CD14-positive monocyte (primary cell): ENCODE results near the gene NOD2. TPM values are rescaled to one million over a fixed set of nuclear protein-coding genes. Genes with fewer than 3 reads are reported as not detected.

ENCODE experiments used
- DNase-seq, 3 donors: peaks; one replicate each; pipeline ENCODE4 v3.0.0-alpha.2; 2011 to 2022
- H2AFZ ChIP-seq: 2 replicates; pipeline ENCODE4 v1.6.0; 2012; ENCODE audit warnings: mild to moderate bottlenecking, low read depth, low read length, inconsistent platforms; ENCODE audit not compliant: insufficient read depth, poor library complexity, severe bottlenecking
- H3K27ac ChIP-seq, 2 donors: 1 replicate in 1 of 2; 2 replicates in 1 of 2; pipeline ENCODE4 v1.5.1; 2012 to 2013; ENCODE audit warnings: low read length in 2 of 2, control low read depth in 1 of 2, inconsistent platforms in 1 of 2, low read depth in 1 of 2, mild to moderate bottlenecking in 1 of 2
- H3K27me3 ChIP-seq, 2 donors: one replicate each; pipeline versions ENCODE4 v1.6.0 to v1.6.1; 2011 to 2013; ENCODE audit warnings: low read length in 2 of 2; ENCODE audit not compliant: control insufficient read depth in 2 of 2, insufficient read depth in 2 of 2
- H3K36me3 ChIP-seq, 2 donors: replicated peaks in 1 of 2; 1 replicate in 1 of 2; 2 replicates in 1 of 2; pipeline versions ENCODE4 v1.5.1 to v1.6.1; 2012 to 2013; ENCODE audit warnings: low read length in 2 of 2, control low read depth in 1 of 2, inconsistent platforms in 1 of 2, mild to moderate bottlenecking in 1 of 2; ENCODE audit not compliant: insufficient read depth in 2 of 2, control insufficient read depth in 1 of 2
- H3K4me1 ChIP-seq, 2 donors: 1 replicate in 1 of 2; 2 replicates in 1 of 2; pipeline versions ENCODE4 v1.5.1 to v1.6.1; 2012 to 2013; ENCODE audit warnings: low read length in 2 of 2, control low read depth in 1 of 2, inconsistent platforms in 1 of 2, mild to moderate bottlenecking in 1 of 2, moderate library complexity in 1 of 2; ENCODE audit not compliant: insufficient read depth in 2 of 2, control insufficient read depth in 1 of 2
- H3K4me2 ChIP-seq: replicated peaks from 2 replicates; pipeline ENCODE3; 2012; ENCODE audit warnings: low read length, moderate library complexity, mild to moderate bottlenecking; ENCODE audit not compliant: poor library complexity, severe bottlenecking; ENCODE audit errors: extremely low read depth
- H3K4me3 ChIP-seq, 3 experiments: fragments of 200-600 bp in 1 of 3; sonication (generic) in 1 of 3; replicated peaks in 1 of 3; 1 replicate in 2 of 3; 2 replicates in 1 of 3; pipeline ENCODE4 v1.5.1; 2011 to 2013; ENCODE audit warnings: low read length in 3 of 3, mild to moderate bottlenecking in 3 of 3, control low read depth in 2 of 3, low read depth in 2 of 3, inconsistent platforms in 1 of 3, moderate library complexity in 1 of 3
- H3K79me2 ChIP-seq: 2 replicates; pipeline ENCODE4 v1.6.0; 2012; ENCODE audit warnings: mild to moderate bottlenecking, control low read depth, inconsistent platforms, low read length, moderate library complexity; ENCODE audit not compliant: insufficient read depth
- H3K9ac ChIP-seq: 2 replicates; pipeline ENCODE4 v1.6.0; 2017; ENCODE audit warnings: low read length, mild to moderate bottlenecking; ENCODE audit not compliant: insufficient read depth, poor library complexity, severe bottlenecking
- H3K9me3 ChIP-seq, 2 donors: replicated peaks in 1 of 2; 1 replicate in 1 of 2; 2 replicates in 1 of 2; pipeline versions ENCODE4 v1.5.1 to v1.6.1; 2012 to 2013; ENCODE audit warnings: low read length in 2 of 2, control low read depth in 1 of 2; ENCODE audit not compliant: control insufficient read depth in 1 of 2, insufficient read depth in 1 of 2
- H4K20me1 ChIP-seq: 2 replicates; pipeline ENCODE4 v1.6.0; 2012; ENCODE audit warnings: mild to moderate bottlenecking, low read length, control low read depth, moderate library complexity; ENCODE audit not compliant: insufficient read depth
- H3K27ac Mint-ChIP-seq, 7 donors: one replicate each; pipeline ENCODE4 v1.8.0; 2020; ENCODE audit warnings: mild to moderate bottlenecking in 7 of 7, mixed read lengths in 7 of 7, moderate library complexity in 6 of 7, inconsistent platforms in 2 of 7
- H3K27me3 Mint-ChIP-seq, 3 donors: one replicate each; pipeline ENCODE4 v1.8.0; 2021 to 2022; ENCODE audit warnings: low read depth in 3 of 3, mild to moderate bottlenecking in 3 of 3, mixed read lengths in 3 of 3, moderate library complexity in 3 of 3, inconsistent platforms in 1 of 3
- H3K36me3 Mint-ChIP-seq, 2 donors: one replicate each; pipeline ENCODE4 v1.8.0; 2020; ENCODE audit warnings: mixed read lengths in 2 of 2, inconsistent platforms in 1 of 2, mild to moderate bottlenecking in 1 of 2
- H3K4me1 Mint-ChIP-seq: one replicate; pipeline ENCODE4 v1.8.0; 2020; ENCODE audit warnings: mild to moderate bottlenecking, mixed read lengths
- H3K4me3 Mint-ChIP-seq, 2 donors: one replicate each; pipeline ENCODE4 v1.8.0; 2020; ENCODE audit warnings: mild to moderate bottlenecking in 2 of 2, mixed read lengths in 2 of 2, moderate library complexity in 1 of 2
- H3K9me3 Mint-ChIP-seq, 7 donors: one replicate each; pipeline ENCODE4 v1.8.0; 2020 to 2022; ENCODE audit warnings: mixed read lengths in 7 of 7, mild to moderate bottlenecking in 6 of 7, moderate library complexity in 6 of 7, inconsistent platforms in 2 of 7
- CTCF ChIP-seq: fragments of 200-600 bp; IDR thresholded peaks from one replicate; pipeline ENCODE4 v1.8.0; 2022; ENCODE audit warnings: antibody characterized with exemption, mild to moderate bottlenecking
- WGBS: methylation state at CpG from one replicate; pipeline ENCODE4 v1.1.5; 2013; ENCODE audit warnings: missing lambda C conversion rate; ENCODE audit not compliant: insufficient coverage; 5-methylcytosine and 5-hydroxymethylcytosine counted together
- intact Hi-C, 2 donors: fragments of 100-400 bp; cut with micrococcal nuclease; formaldehyde crosslinking; loops; one replicate each; pipeline versions ENCODE4 v1.15.0 to v1.15.1; 2023
- polyA plus RNA-seq, 3 donors: library from polyadenylated mRNA; depleted of rRNA in 1 of 3; unstranded in 2 of 3; stranded (reverse) in 1 of 3; fragments of 300-500 nt in 2 of 3; fragments of >200 nt in 1 of 3; fragmentation: Illumina TruSeq in 2 of 3; gene quantifications; 1 replicate in 2 of 3; 2 replicates in 1 of 3; pipeline ENCODE4 v1.2.3, GENCODE V29; 2012 to 2021

The NOD2 gene
- polyA plus RNA-seq, 3 donors, result 18.5 to 83.3 (median 29.7) TPM

- Histone ChIP-seq H3K36me3 (peaks cover 78 to 91% of the 10 kb centered on the region in 2 donors), H4K20me1 (peaks cover 87% of the 10 kb centered on the region), H3K27ac (peak overlapping the region; percentile 50 to 92), H3K79me2 (peaks cover 96% of the 10 kb centered on the region), H3K27me3 (no peaks in the 10 kb centered on the region), H3K4me1 (peaks cover 92 to 96% of the 10 kb centered on the region in 2 donors), H3K9ac (peak overlapping the region; percentile 10), H3K9me3 (no peaks in the 10 kb centered on the region), H2AFZ (no peak overlapping the region), H3K4me2 (peak overlapping the region; percentile 51), H3K4me3 (peak overlapping the region in 1 of 3 experiments; percentile 44)
- Mint-ChIP-seq H3K4me1 (peaks cover 94% of the 10 kb centered on the region), H3K36me3 (peaks cover 69 to 94% of the 10 kb centered on the region in 2 donors), H3K4me3 (peak overlapping the region; percentile 6 to 53), H3K27ac (peak overlapping the region; percentile 84 to 92 (median 86)), H3K9me3 (no peaks in the 10 kb centered on the region), H3K27me3 (no peaks in the 10 kb centered on the region)
- intact Hi-C loops, result loop anchor here (5.0 kb wide), 2 partner anchors 36 to 41 kb away; no protein-coding TSS in a partner anchor
- no peak for TF ChIP-seq CTCF
- WGBS, result 0% methylated on average over 2 of the region's 4 CpGs
- peak in 1 of 3 donors; percentile 60 for DNase-seq
Measured at GRCh38 chr16:50712956-50713355, 19.6 kb downstream of the NOD2 start.

DNA sequence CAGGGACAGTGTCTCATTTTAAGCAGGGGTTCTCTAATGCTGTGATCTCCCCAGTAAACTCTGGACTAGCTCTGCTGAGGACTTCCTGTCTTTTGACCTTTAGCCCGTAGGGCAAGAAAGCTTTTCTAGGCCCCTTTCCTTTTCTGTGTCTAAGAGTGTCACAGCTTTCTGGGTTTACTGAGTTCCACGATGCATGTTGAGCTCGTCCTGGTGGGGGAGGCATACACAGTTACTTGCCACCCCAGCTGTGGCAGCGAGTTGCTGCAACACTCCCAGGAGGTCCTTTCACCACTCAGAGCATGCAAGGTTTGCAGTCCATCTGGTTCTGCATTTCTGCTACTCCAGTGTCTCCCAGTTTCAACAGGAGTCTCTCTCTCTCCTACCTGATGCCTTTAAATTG, 23.7 kb downstream of the NOD2 start:
- Mint-ChIP-seq H3K36me3 (peaks cover 68 to 92% of the 10 kb centered on the region in 2 donors), H3K27ac (peak overlapping the region in 5 of 7 donors; percentile 11 to 71 (median 46)), H3K4me3 (no peak overlapping the region), H3K9me3 (peaks cover 0 to 3% (median 0%) of the 10 kb centered on the region in 7 donors), H3K27me3 (no peaks in the 10 kb centered on the region), H3K4me1 (peaks cover 65% of the 10 kb centered on the region)
- Histone ChIP-seq H3K9ac (no peak overlapping the region), H4K20me1 (peaks cover 99% of the 10 kb centered on the region), H3K79me2 (peaks cover 93% of the 10 kb centered on the region), H3K4me2 (no peak overlapping the region), H3K9me3 (no peaks in the 10 kb centered on the region), H3K4me1 (peaks cover 50 to 65% of the 10 kb centered on the region in 2 donors), H2AFZ (no peak overlapping the region), H3K27ac (peak overlapping the region in 1 of 2 donors; percentile 26), H3K27me3 (no peaks in the 10 kb centered on the region), H3K4me3 (no peak overlapping the region), H3K36me3 (peaks cover 74 to 97% of the 10 kb centered on the region in 2 donors)
- no peak for TF ChIP-seq CTCF
- intact Hi-C loops, result no loop called here
- no peak for DNase-seq
- WGBS, result 62% methylated on average over 4 of the region's 4 CpGs
